Sigmoid colon (tissue), 4 donors: ENCODE data around the gene MEGF8.

ENCODE experiments used
- CTCF ChIP-seq, 4 experiments: fragments of 450-650 bp in 3 of 4; fragments of 200-600 bp in 1 of 4; IDR thresholded peaks; one replicate each; pipeline ENCODE4 v1.5.1; 2016 to 2019; ENCODE audit warnings: antibody characterized with exemption in 4 of 4, mild to moderate bottlenecking in 3 of 4, moderate library complexity in 2 of 4
- EP300 ChIP-seq, 4 donors: sonication (generic); formaldehyde crosslinking; IDR thresholded peaks; one replicate each; pipeline ENCODE4 v1.6.1; 2017; ENCODE audit warnings: antibody characterized with exemption in 4 of 4
- POLR2A ChIP-seq, 2 donors: fragments of 450-650 bp; IDR thresholded peaks; one replicate each; pipeline ENCODE4 v1.6.1; 2016; ENCODE audit warnings: antibody characterized with exemption in 2 of 2, mild to moderate bottlenecking in 2 of 2, moderate library complexity in 2 of 2

- TF ChIP-seq POLR2A (IDR thresholded peaks at IDR 0.05) = no peak
- no peak for TF ChIP-seq CTCF (IDR thresholded peaks at IDR 0.05)
- TF ChIP-seq EP300 (IDR thresholded peaks at IDR 0.05) = no peak
Measured at GRCh38 chr19:42287827-42288107, 37.7 kb upstream of the MEGF8 start.
